H1 (cell line): ENCODE results near the gene PPP6R1. TPM values are rescaled to one million over a fixed set of nuclear protein-coding genes. Genes with fewer than 3 reads are reported as not detected.

Experiments
- CTCF ChIA-PET: fragments of 300-600 bp; sonication (Branson Sonifier 250); formaldehyde crosslinking; loops from one replicate; lab custom pipeline; 2021; ENCODE audit not compliant: partially characterized antibody; lab: Charles Lee
- POLR2A ChIA-PET: fragments of 300-600 bp; sonication (Branson Sonifier 250); formaldehyde crosslinking; loops from one replicate; lab custom pipeline; 2021; ENCODE audit warnings: inconsistent platforms; ENCODE audit not compliant: partially characterized antibody; lab: Charles Lee
- DNase-seq, 2 experiments: peaks; one replicate each; pipeline versions ENCODE4 v3.0.0 to v3.0.0-alpha.2; 2010 to 2022; ENCODE audit warnings: low spot score in 2 of 2, low read depth in 1 of 2, mixed read lengths in 1 of 2
- FAIRE-seq: peaks from 2 replicates; lab custom pipeline; 2011; peaks lifted over from hg19 to GRCh38; lab: Jason Lieb, UNC
- H2AFZ ChIP-seq: 2 replicates; pipeline ENCODE4 v1.8.1; 2012; ENCODE audit warnings: low read length, inconsistent platforms
- H2AK5ac ChIP-seq: 2 replicates; pipeline ENCODE4 v1.6.1; 2013; ENCODE audit warnings: low read depth, low read length
- H2BK120ac ChIP-seq: replicated peaks from 2 replicates; pipeline ENCODE3; 2013; ENCODE audit warnings: low read depth, low read length, inconsistent platforms
- H2BK12ac ChIP-seq: 2 replicates; pipeline ENCODE4 v1.6.1; 2013; ENCODE audit warnings: low read depth, low read length
- H2BK15ac ChIP-seq: 2 replicates; pipeline ENCODE4 v1.6.1; 2013; ENCODE audit warnings: low read length
- H2BK20ac ChIP-seq: 2 replicates; pipeline ENCODE4 v1.6.1; 2013; ENCODE audit warnings: low read length
- H2BK5ac ChIP-seq: 2 replicates; pipeline ENCODE4 v1.6.1; 2013; ENCODE audit warnings: low read depth, low read length
- H3K14ac ChIP-seq: 2 replicates; pipeline ENCODE4 v1.6.1; 2013; ENCODE audit warnings: inconsistent platforms; ENCODE audit not compliant: insufficient read length
- H3K18ac ChIP-seq: 2 replicates; pipeline ENCODE4 v1.6.1; 2013; ENCODE audit warnings: low read length; ENCODE audit errors: extremely low read depth
- H3K23ac ChIP-seq: 2 replicates; pipeline ENCODE4 v1.6.1; 2013; ENCODE audit warnings: inconsistent platforms; ENCODE audit not compliant: insufficient read length
- H3K23me2 ChIP-seq: 2 replicates; pipeline ENCODE4 v1.6.1; 2013; ENCODE audit warnings: low read depth, low read length
- H3K27ac ChIP-seq: 2 replicates; pipeline ENCODE4 v1.6.1; 2011; ENCODE audit warnings: low read depth, low read length, inconsistent platforms
- H3K27me3 ChIP-seq, 4 experiments: replicated peaks in 1 of 4; 1 replicate in 1 of 4; 2 replicates in 3 of 4; pipeline versions ENCODE4 v1.6.1 to v1.8.1; 2011 to 2013; ENCODE audit warnings: low read length in 3 of 4, mild to moderate bottlenecking in 3 of 4, inconsistent platforms in 2 of 4, mixed read lengths in 2 of 4, moderate library complexity in 1 of 4; ENCODE audit not compliant: control insufficient read depth in 3 of 4, insufficient read depth in 3 of 4; ENCODE audit errors: extremely low read depth in 1 of 4
- H3K36me3 ChIP-seq, 4 experiments: 2 replicates each; pipeline versions ENCODE4 v1.6.1 to v1.8.1; 2011 to 2013; ENCODE audit warnings: mild to moderate bottlenecking in 4 of 4, low read length in 3 of 4, moderate library complexity in 2 of 4, control low read depth in 1 of 4, inconsistent platforms in 1 of 4; ENCODE audit not compliant: insufficient read depth in 4 of 4, control insufficient read depth in 2 of 4
- H3K4ac ChIP-seq: replicated peaks from 2 replicates; pipeline ENCODE3; 2013; ENCODE audit warnings: low read length, low read depth, mixed read lengths, inconsistent platforms; ENCODE audit not compliant: insufficient read length
- H3K4me1 ChIP-seq, 4 experiments: replicated peaks in 1 of 4; 1 replicate in 1 of 4; 2 replicates in 3 of 4; pipeline versions ENCODE4 v1.6.1 to v1.8.1; 2011 to 2013; ENCODE audit warnings: low read length in 3 of 4, inconsistent platforms in 2 of 4, mixed read lengths in 1 of 4; ENCODE audit not compliant: insufficient read depth in 4 of 4, control insufficient read depth in 3 of 4
- H3K4me2 ChIP-seq, 2 experiments: 2 replicates each; pipeline versions ENCODE4 v1.6.1 to v1.8.1; 2011 to 2013; ENCODE audit warnings: low read depth in 2 of 2, low read length in 2 of 2, control low read depth in 1 of 2, inconsistent platforms in 1 of 2, mild to moderate bottlenecking in 1 of 2; ENCODE audit not compliant: insufficient read depth in 1 of 2
- H3K4me3 ChIP-seq, 4 experiments: fragments of 200-600, 300-600 bp in 1 of 4; sonication (generic), shearing (Covaris generic), sonication (Bioruptor Twin) in 1 of 4; 2 replicates each; pipeline versions ENCODE4 v1.5.1 to v1.8.1; 2011 to 2016; ENCODE audit warnings: low read length in 4 of 4, low read depth in 3 of 4, control low read depth in 2 of 4, inconsistent platforms in 2 of 4, mild to moderate bottlenecking in 2 of 4, mixed read lengths in 1 of 4, moderate library complexity in 1 of 4; ENCODE audit not compliant: insufficient read depth in 2 of 4; ENCODE audit errors: extremely low read depth in 1 of 4
- H3K56ac ChIP-seq: replicated peaks from 2 replicates; pipeline ENCODE3; 2013; ENCODE audit warnings: low read depth, mild to moderate bottlenecking, mixed read lengths, low read length, inconsistent platforms; ENCODE audit not compliant: insufficient read length
- H3K79me1 ChIP-seq: 2 replicates; pipeline ENCODE4 v1.6.1; 2013; ENCODE audit warnings: low read depth, low read length, control low read depth
- H3K79me2 ChIP-seq, 2 experiments: 2 replicates each; pipeline versions ENCODE4 v1.6.1 to v1.8.1; 2012 to 2013; ENCODE audit warnings: low read length in 2 of 2, mild to moderate bottlenecking in 2 of 2, inconsistent platforms in 1 of 2; ENCODE audit not compliant: insufficient read depth in 2 of 2, control insufficient read depth in 1 of 2
- H3K9ac ChIP-seq, 4 experiments: replicated peaks in 1 of 4; 1 replicate in 1 of 4; 2 replicates in 3 of 4; pipeline versions ENCODE4 v1.6.1 to v1.8.1; 2011 to 2013; ENCODE audit warnings: low read depth in 3 of 4, low read length in 3 of 4, control low read depth in 2 of 4, mild to moderate bottlenecking in 2 of 4, moderate library complexity in 2 of 4, inconsistent platforms in 1 of 4; ENCODE audit errors: extremely low read depth in 1 of 4
- H3K9me3 ChIP-seq, 2 experiments: 2 replicates each; pipeline versions ENCODE4 v1.6.1 to v1.8.1; 2012 to 2013; ENCODE audit warnings: mild to moderate bottlenecking in 2 of 2, moderate library complexity in 2 of 2, control low read depth in 1 of 2, inconsistent platforms in 1 of 2, low read depth in 1 of 2, low read length in 1 of 2, mixed read lengths in 1 of 2; ENCODE audit not compliant: insufficient read depth in 2 of 2
- H4K20me1 ChIP-seq, 2 experiments: replicated peaks in 1 of 2; 2 replicates each; pipeline versions ENCODE3 to v1.8.1; 2011 to 2013; ENCODE audit warnings: inconsistent platforms in 2 of 2, low read length in 2 of 2, mild to moderate bottlenecking in 1 of 2; ENCODE audit not compliant: insufficient read depth in 2 of 2, control insufficient read depth in 1 of 2
- H4K5ac ChIP-seq: 2 replicates; pipeline ENCODE4 v1.6.1; 2013; ENCODE audit warnings: low read length, low read depth, mixed read lengths, inconsistent platforms; ENCODE audit not compliant: insufficient read length
- H4K8ac ChIP-seq: 2 replicates; pipeline ENCODE4 v1.8.0; 2013; ENCODE audit warnings: mild to moderate bottlenecking, moderate library complexity, low read length, inconsistent platforms; ENCODE audit not compliant: insufficient read depth; ENCODE audit errors: extremely low read depth
- H4K91ac ChIP-seq: replicated peaks from 2 replicates; pipeline ENCODE3; 2013; ENCODE audit warnings: low read length, mixed read lengths, inconsistent platforms; ENCODE audit not compliant: insufficient read length
- GABPA ChIP-seq: IDR thresholded peaks from 2 replicates; pipeline ENCODE4 v1.6.1; 2011; ENCODE audit warnings: mild to moderate bottlenecking, low read length, moderate library complexity, borderline replicate concordance; ENCODE audit not compliant: insufficient read depth
- WGBS, 2 experiments: shearing (Covaris generic) in 1 of 2; methylation state at CpG; one replicate each; pipeline versions ENCODE4 v1.1.6 to v1.1.7; 2013 to 2015; ENCODE audit warnings: low lambda C conversion rate in 2 of 2, mixed read lengths in 2 of 2, inconsistent platforms in 1 of 2, low coverage in 1 of 2, missing lambda C conversion rate in 1 of 2; ENCODE audit not compliant: insufficient replicate concordance in 2 of 2, insufficient coverage in 1 of 2, insufficient read length in 1 of 2; ENCODE audit errors: extremely low coverage in 1 of 2, missing lambda C conversion rate in 1 of 2; 5-methylcytosine and 5-hydroxymethylcytosine counted together
- polyA plus RNA-seq, 7 experiments: library from polyadenylated mRNA; depleted of rRNA in 3 of 7; stranded (reverse) in 5 of 7; unstranded in 2 of 7; fragments of >200 nt in 5 of 7; fragments of 200-250 nt in 2 of 7; gene quantifications; 1 replicate in 5 of 7; 2 replicates in 1 of 7; 4 replicates in 1 of 7; pipeline versions ENCODE4 v1.2.1 to v1.2.3, GENCODE V29; 2011 to 2013; ENCODE audit warnings: missing spikeins in 2 of 7, mixed read lengths in 2 of 7
- total RNA-seq: library from RNA; stranded (reverse); fragmentation: NEBNext Ultra II Directional; extraction: Animal tissue kit (Norgen Biotek cat#: 25700); gene quantifications from 2 replicates; pipeline ENCODE4 v1.2.1, GENCODE V29; 2021

Gene PPP6R1
- total and polyA plus RNA-seq, 2 of the 8 experiments (the other 6 are each of a cell fraction or from before 2014, with no cell fraction given): 36.4 to 74.4 TPM

DNA sequence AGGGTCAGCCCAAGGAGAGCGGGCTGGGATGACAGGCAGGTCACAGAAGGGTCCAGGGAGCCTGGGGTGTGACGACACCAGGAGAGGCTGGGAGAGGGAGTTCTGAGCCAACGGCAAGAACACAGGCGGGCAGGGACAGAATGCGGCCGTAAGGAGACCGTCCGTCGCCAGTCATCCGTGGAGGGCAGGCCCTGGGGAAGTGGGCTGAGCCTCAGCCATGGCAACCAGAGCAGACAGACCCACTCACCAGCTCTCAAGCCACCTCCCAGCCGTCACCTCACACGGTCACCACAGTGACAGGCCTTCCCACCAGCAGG, 26.6 kb downstream of the PPP6R1 start:
- H3K4me1 ChIP-seq: no peaks in the 10 kb centered on the region
- no peak overlapping the region for H3K4me3 ChIP-seq
- H3K27me3 ChIP-seq: no peaks in the 10 kb centered on the region
- no peak overlapping the region for H3K14ac ChIP-seq
- H2BK15ac ChIP-seq: no peak overlapping the region
- no peak overlapping the region for H3K9ac ChIP-seq
- no peaks in the 10 kb centered on the region; the same call in 1 of the 2 replicates for H3K79me1 ChIP-seq
- H3K23ac ChIP-seq: no peak overlapping the region
- no peak overlapping the region for H3K18ac ChIP-seq
- H3K9me3 ChIP-seq: no peaks in the 10 kb centered on the region
- peaks cover 7 to 38% (median 28%) of the 10 kb centered on the region in 4 experiments; a peak in 7 of 8 replicates for H3K36me3 ChIP-seq
- H4K8ac ChIP-seq: no peak overlapping the region
- no peak overlapping the region for H3K56ac ChIP-seq
- H3K23me2 ChIP-seq: no peaks in the 10 kb centered on the region
- WGBS, 2 experiments: 91% methylated on average over 6 of the region's 12 CpGs; no CpG with 5 or more reads in 1 of the 2 experiments
- no peak overlapping the region for H4K5ac ChIP-seq
- no peak overlapping the region for H2AFZ ChIP-seq
- ChIA-PET POLR2A (interaction anchor here (1.0 to 1.3 kb wide), 2 partner anchors 12 to 171 kb away, joined by 3 read pairs; no protein-coding TSS in a partner anchor), CTCF (interaction anchor here (1.0 kb wide), 1 partner anchor 11 kb away, joined by 3 read pairs; no protein-coding TSS in a partner anchor)
- H4K20me1 ChIP-seq: peaks cover 0 to 19% of the 10 kb centered on the region in 2 experiments
- H2BK20ac ChIP-seq: no peak overlapping the region
- no peaks in the 10 kb centered on the region for H3K79me2 ChIP-seq
- no peak overlapping the region for H2BK5ac ChIP-seq
- H2BK12ac ChIP-seq: no peak overlapping the region
- H4K91ac ChIP-seq: no peak overlapping the region
- H3K4ac ChIP-seq: no peak overlapping the region
- no peak overlapping the region for H3K4me2 ChIP-seq
- no peak overlapping the region for H2AK5ac ChIP-seq
- TF ChIP-seq GABPA: no peak
- TF ChIP-seq, all 59 proteins: peak for 0
- DNase-seq (no peak), FAIRE-seq (no peak)
- Histone ChIP-seq H2BK120ac (no peak overlapping the region), H3K27ac (no peak overlapping the region)
